Ovary (tissue), 9 donors: Measurements from ENCODE around the gene STON1. TPM values are rescaled to one million over a fixed set of nuclear protein-coding genes. Genes with fewer than 3 reads are reported as not detected.

ENCODE experiments used
- DNase-seq, 5 donors: peaks; one replicate each; pipeline ENCODE4 v3.0.0-alpha.2; 2019 to 2020
- H3K27ac ChIP-seq, 2 donors: fragments of 200-600 bp; one replicate each; pipeline versions ENCODE4 v1.5.1 to v1.8.0; 2019 to 2022
- H3K27me3 ChIP-seq: fragments of 200-600 bp; one replicate; pipeline ENCODE4 v1.8.0; 2022
- H3K36me3 ChIP-seq: fragments of 200-600 bp; sonication (generic); one replicate; pipeline ENCODE4 v1.5.1; 2019
- H3K4me1 ChIP-seq: one replicate; pipeline ENCODE4 v1.8.1; 2013; ENCODE audit warnings: mild to moderate bottlenecking, moderate library complexity; ENCODE audit not compliant: insufficient read depth
- H3K4me3 ChIP-seq: fragments of 200-600 bp; sonication (generic); one replicate; pipeline ENCODE4 v1.5.1; 2017
- H3K9me3 ChIP-seq, 2 donors: fragments of 200-600 bp in 1 of 2; sonication (generic) in 1 of 2; one replicate each; pipeline versions ENCODE4 v1.5.1 to v1.8.1; 2013 to 2019; ENCODE audit warnings: mild to moderate bottlenecking in 1 of 2, moderate library complexity in 1 of 2
- CTCF ChIP-seq, 3 donors: fragments of 450-650 bp in 2 of 3; fragments of 200-600 bp in 1 of 3; IDR thresholded peaks; one replicate each; pipeline versions ENCODE4 v1.5.1 to v1.8.0; 2016 to 2022; ENCODE audit warnings: antibody characterized with exemption in 3 of 3, mild to moderate bottlenecking in 1 of 3
- EP300 ChIP-seq: sonication (generic); formaldehyde crosslinking; IDR thresholded peaks from one replicate; pipeline ENCODE4 v1.6.1; 2017; ENCODE audit warnings: antibody characterized with exemption
- POLR2A ChIP-seq: fragments of 450-650 bp; IDR thresholded peaks from one replicate; pipeline ENCODE4 v1.6.1; 2017; ENCODE audit warnings: antibody characterized with exemption, mild to moderate bottlenecking, moderate library complexity
- WGBS, 3 donors: extraction: QIAGEN DNeasy Blood & Tissue Kit in 1 of 3; methylation state at CpG; one replicate each; pipeline versions ENCODE4 v1.1.5 to v1.1.7; 2013 to 2017; 5-methylcytosine and 5-hydroxymethylcytosine counted together
- intact Hi-C, 4 donors: fragments of 100-400 bp; cut with DNase I; formaldehyde crosslinking; loops; one replicate each; pipeline versions ENCODE4 v1.11.0 to v1.15.1; 2022 to 2023
- polyA plus RNA-seq, 2 donors: library from polyadenylated mRNA; stranded (reverse); fragments of 200-250 nt in 1 of 2; fragments of 350-450 nt in 1 of 2; fragmentation: Illumina TruSeq in 1 of 2; extraction: RNeasy Lipid Tissue Mini Kit (QIAGEN cat#74804) in 1 of 2; gene quantifications; one replicate each; pipeline ENCODE4 v1.2.3, GENCODE V29; 2013 to 2014
- total RNA-seq, 7 donors: library from RNA; depleted of rRNA in 2 of 7; stranded (reverse); fragments of >200 nt in 2 of 7; fragmentation: NEBNext Ultra II Directional in 3 of 7; extraction: Animal tissue kit (Norgen Biotek cat#: 25700) in 3 of 7; gene quantifications; one replicate each; pipeline versions ENCODE4 v1.1.0 to v1.2.4, GENCODE V29; 2016 to 2023
- donor health status: DM: no; HTN: no; CAD: no; lungs with moderate emphysema.
- donor health status: DM: no; HTN: no; CAD: no.
- donor health status: Bipolar disorder and iron deficiency.
- donor health status: DM: yes; HTN: yes; CAD: no.
- donor health status: DM: no; HTN: no; CAD: no.
- donor health status: DM: yes; HTN: yes; CAD: no.

The STON1 gene
- total and polyA plus RNA-seq, 9 donors: 17.7 to 52.5 (median 38.0) TPM

- H3K4me3 ChIP-seq: no peak overlapping the region
- H3K27ac ChIP-seq: no peak overlapping the region
- no peak for TF ChIP-seq CTCF (IDR thresholded peaks at IDR 0.05)
- no peaks in the 10 kb centered on the region for H3K27me3 ChIP-seq
- intact Hi-C loops: no loop called here
- H3K9me3 ChIP-seq: no peaks in the 10 kb centered on the region
- no peak for DNase-seq
- 79 to 86% (median 83%) methylated on average over 9 of the region's 9 CpGs for WGBS, 3 donors
- peaks cover 1% of the 10 kb centered on the region for H3K4me1 ChIP-seq
- H3K36me3 ChIP-seq: no peaks in the 10 kb centered on the region
Measured at GRCh38 chr2:48574353-48575287, 44.7 kb downstream of the STON1 start.

- H3K36me3 ChIP-seq: no peaks in the 10 kb centered on the region
- no peaks in the 10 kb centered on the region for H3K4me1 ChIP-seq
- no peaks in the 10 kb centered on the region for H3K27me3 ChIP-seq
- intact Hi-C loops: no loop called here
- TF ChIP-seq EP300 (no peak), CTCF (IDR thresholded peaks at IDR 0.05) (no peak), POLR2A (no peak)
- no peaks in the 10 kb centered on the region for H3K9me3 ChIP-seq
- H3K27ac ChIP-seq: no peak overlapping the region
- H3K4me3 ChIP-seq: no peak overlapping the region
- WGBS, 3 donors: 83 to 88% (median 87%) methylated on average over 4 of the region's 4 CpGs
- DNase-seq: no peak
Measured at GRCh38 chr2:48578313-48578712, 48.4 kb downstream of the STON1 start.

GRCh38 chr2:48583961-48584360 is 54.0 kb downstream of the STON1 start:
- Histone ChIP-seq H3K4me1 (no peaks in the 10 kb centered on the region), H3K27me3 (no peaks in the 10 kb centered on the region), H3K27ac (no peak overlapping the region), H3K4me3 (no peak overlapping the region), H3K9me3 (no peaks in the 10 kb centered on the region), H3K36me3 (no peaks in the 10 kb centered on the region)
- TF ChIP-seq POLR2A (no peak), CTCF (IDR thresholded peaks at IDR 0.05) (no peak), EP300 (no peak)
- WGBS, 3 donors: 97 to 98% (median 98%) methylated on average over 3 of the region's 3 CpGs
- DNase-seq: no peak
- intact Hi-C loops: no loop called here

- DNase-seq: no peak
- Histone ChIP-seq H3K4me1 (no peaks in the 10 kb centered on the region), H3K36me3 (no peaks in the 10 kb centered on the region), H3K4me3 (no peak overlapping the region), H3K9me3 (no peaks in the 10 kb centered on the region), H3K27ac (no peak overlapping the region), H3K27me3 (no peaks in the 10 kb centered on the region)
- TF ChIP-seq EP300 (no peak), CTCF (IDR thresholded peaks at IDR 0.05) (no peak), POLR2A (no peak)
- 93 to 95% (median 93%) methylated on average over 4 of the region's 4 CpGs for WGBS, 3 donors
- intact Hi-C loops: no loop called here
Measured at GRCh38 chr2:48584551-48584950, 54.6 kb downstream of the STON1 start.
